GM11168 (cell line): Measurements from ENCODE around the gene OGG1.

Source experiments
- in situ Hi-C: fragments of 300-500 bp; cut with MboI; formaldehyde crosslinking; loops from one replicate; pipeline ENCODE4 v1.12.0; 2022; ENCODE audit warnings: low sequenced_read_pairs; ENCODE audit not compliant: unreplicated experiment

Gene OGG1

DNA sequence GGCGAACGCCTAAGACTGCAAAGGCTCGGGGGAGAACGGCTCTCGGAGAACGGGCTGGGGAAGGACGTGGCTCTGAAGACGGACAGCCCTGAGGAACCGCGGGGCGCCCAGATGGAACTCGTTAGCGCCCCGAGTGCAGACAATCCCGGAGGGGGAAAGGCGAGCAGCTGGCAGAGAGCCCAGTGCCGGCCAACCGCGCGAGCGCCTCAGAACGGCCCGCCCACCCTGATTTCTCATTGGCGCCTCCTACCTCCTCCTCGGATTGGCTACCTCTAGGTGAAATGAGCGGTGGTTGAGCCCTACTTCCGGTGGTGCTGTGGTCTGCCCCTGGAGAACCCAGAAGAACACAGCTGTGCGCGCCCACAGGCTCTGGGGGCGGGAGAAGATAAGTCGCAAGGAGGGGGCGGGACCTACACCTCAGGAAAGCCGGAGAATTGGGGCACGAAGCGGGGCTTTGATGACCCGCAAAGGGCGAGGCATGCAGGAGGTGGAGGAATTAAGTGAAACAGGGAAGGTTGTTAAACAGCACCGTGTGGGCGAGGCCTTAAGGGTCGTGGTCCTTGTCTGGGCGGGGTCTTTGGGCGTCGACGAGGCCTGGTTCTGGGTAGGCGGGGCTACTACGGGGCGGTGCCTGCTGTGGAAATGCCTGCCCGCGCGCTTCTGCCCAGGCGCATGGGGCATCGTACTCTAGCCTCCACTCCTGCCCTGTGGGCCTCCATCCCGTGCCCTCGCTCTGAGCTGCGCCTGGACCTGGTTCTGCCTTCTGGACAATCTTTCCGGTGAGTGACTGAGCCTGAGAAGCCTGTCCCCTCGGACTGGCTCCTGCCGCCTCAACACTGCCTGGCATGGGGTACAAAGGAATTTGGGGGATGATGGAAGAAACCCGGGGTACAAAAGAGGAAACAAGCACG lies at the start of gene OGG1:
Gene OGG1 (plus strand): TSS at position 308 of the 911 bp plus-strand sequence. CDS start 335 bp downstream, at position 643.
- in situ Hi-C loops: no loop called here

DNA sequence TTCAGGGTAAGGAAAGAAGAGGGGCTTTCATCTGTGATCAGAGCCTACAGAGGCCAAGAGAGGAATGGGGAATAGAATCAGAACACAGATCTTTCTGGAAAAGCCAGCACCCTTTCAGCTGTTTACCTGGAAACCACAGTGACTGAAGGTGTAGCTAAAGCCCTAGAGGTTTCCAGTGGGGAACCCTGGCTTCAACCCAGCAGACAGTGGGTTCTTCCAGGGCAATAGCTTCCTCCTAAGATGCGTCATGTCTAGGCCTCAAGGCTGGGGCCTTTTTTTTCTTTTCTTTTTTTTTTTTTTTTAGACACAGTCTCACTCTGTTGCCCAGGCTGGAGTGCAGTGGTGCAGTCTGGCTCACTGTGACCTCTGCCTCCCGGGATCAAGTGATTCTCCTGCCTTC lies 49.2 kb upstream of the OGG1 start:
- in situ Hi-C loops: no loop called here

DNA sequence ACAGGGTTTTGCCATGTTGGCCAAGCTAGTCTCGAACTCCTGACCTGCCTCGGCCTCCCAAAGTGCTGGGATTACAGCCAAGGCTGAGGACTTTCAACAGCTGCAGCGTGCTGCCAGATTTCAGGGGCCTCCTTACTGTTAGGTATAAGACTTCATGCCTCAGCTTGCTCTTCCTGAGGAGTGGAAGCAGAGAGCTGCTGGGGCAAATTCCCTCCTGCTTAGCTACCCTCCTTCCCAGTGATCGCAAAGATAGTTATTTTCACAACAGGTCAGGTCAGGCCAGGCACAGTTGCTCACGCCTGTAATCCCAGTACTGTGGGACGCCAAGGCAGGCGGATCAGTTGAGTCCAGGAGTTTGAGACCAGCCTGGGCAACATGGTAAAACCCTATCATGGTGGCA lies 48.7 kb upstream of the OGG1 start:
- in situ Hi-C loops: no loop called here

DNA sequence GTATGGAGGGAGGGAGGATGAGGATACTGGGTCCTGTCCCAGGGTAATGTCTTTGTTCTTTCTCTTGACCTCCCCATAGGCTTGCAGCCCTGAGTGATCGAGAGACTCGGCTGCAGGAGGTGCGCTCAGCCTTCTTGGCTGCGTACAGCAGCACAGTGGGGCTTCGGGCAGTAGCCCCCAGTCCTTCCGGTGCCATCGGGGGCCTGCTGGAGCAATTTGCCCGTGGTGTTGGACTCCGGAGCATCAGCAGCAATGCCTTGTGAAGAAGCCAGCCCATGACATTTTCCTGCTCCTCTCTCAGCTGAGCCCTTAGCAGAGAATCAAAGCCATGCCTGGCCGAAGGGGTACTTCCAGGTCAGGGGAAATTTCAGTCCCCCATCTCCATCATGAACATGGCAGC lies 48.0 kb upstream of the OGG1 start:
- in situ Hi-C loops: no loop called here

DNA sequence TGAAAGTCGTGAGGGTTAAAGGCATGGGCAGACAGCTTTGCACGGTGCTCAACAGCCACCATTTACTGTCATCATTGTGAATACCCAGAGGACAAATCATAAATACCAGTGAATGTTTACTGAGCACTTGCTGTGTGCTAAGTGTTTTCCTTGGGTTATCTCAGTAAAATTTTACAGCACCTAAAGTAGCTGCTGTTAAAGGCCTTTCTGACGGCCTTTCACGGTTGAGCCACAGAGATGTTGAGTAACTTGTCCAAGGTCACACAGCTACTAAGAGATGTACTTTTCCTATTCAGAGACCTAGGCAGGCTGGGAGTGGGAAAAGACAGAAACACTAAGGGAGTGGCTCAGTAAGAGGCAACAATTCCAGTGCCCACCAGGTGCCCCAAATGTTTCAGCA lies 46.5 kb upstream of the OGG1 start:
- in situ Hi-C loops: no loop called here

DNA sequence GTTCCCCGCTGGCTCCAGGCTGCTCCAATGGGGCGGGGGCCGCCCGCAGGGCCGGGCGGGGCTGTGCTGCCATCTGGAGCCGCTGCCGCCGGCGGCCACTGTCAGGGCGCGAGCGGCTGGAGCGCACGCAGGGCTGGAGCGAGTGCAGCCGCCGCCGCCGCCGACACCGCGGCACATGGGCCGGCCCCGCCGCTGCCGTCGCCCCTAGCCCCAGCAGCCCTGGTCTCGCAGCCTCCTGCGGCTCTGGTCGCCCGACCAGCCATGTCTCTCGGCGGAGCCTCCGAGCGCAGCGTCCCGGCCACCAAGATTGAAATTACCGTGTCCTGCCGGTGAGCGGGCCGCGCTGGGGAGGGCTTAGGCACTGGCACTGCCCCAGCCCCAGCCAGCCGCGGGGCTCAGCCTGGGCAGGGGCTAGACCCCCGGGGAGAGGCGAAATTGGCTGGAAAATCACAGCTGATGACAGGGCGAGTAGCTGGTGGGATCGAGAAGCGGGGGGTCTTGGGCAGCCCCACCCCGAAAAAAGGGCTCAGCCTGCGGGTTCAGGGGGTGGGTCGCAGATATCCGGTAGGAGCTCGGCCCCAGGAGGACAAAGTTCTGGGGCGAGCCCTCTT lies 45.9 kb upstream of the OGG1 start, which contains the start of gene CPNE9:
Gene CPNE9 (plus strand): TSS at position 98 of the 611 bp plus-strand sequence. CDS start 164 bp downstream, at position 262.
- in situ Hi-C loops: no loop called here

DNA sequence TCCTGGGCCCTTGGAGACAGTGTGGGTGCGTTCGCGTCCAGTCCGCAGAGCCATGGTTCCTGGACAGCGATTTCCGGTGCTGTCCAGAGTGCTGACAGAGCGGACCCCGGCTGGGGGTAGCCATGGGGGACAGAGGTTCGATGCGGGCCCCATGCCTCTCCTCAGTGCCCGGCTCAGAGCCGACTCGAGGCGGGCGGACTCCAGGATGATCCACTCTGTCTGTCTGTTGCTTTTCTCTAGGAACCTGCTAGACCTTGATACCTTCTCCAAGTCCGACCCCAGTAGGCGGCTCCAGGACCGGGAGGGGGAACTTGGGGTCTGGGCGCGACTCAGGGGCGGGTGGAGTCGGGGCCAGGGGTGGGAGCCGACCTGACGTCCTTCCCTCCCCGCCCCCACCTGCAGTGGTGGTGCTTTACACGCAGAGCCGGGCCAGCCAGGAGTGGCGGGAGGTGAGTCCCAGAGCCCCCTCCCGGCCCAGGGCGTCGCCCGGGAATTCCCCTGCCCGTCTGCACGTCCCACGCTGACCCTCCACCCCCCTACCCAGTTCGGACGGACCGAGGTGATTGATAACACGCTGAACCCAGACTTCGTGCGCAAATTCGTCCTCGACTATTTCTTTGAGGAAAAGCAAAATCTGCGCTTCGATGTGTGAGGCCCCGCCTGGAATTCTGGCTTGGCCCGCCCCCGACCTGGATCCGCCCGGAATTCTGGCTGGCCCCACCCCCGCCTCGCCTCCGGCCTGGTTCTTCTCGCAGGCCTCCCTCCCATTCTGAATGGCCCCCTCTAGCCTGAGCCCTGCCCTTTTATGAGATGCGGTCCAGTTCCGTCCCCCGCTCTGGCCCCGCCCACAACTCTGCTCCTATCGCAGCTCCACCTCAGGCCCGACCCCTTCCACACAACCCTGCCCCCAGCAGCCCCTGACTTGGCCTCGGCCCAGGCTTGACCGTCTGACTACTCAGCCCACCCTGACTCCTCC lies 45.1 kb upstream of the OGG1 start:
- in situ Hi-C loops: no loop called here

DNA sequence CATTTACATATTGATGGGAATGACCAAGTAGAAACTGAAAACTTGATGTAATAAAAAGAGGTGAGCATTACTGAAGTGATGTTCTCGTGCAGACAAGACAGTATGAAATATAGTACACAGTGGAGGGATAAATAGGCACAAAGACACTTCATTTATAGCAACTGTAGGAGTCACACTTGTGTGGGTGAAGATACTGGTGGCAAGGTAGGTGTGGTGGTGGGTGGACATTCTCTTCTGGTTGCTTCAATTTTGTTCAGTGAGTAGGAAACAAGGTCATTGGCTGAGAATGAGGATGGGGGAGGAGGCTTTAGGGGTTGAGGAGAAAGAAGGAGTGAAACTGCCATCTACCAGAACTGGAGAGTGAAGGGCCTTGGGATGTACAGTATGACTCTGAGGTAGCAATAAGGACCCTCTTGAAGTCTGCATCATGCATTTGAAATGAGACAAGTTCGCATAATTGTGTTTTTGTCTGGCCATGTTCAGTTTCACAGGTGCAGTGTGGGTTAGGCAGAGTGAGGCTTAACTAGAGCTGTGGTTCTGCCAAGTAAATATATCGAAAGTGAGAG lies 39.5 kb upstream of the OGG1 start:
- in situ Hi-C loops: no loop called here

DNA sequence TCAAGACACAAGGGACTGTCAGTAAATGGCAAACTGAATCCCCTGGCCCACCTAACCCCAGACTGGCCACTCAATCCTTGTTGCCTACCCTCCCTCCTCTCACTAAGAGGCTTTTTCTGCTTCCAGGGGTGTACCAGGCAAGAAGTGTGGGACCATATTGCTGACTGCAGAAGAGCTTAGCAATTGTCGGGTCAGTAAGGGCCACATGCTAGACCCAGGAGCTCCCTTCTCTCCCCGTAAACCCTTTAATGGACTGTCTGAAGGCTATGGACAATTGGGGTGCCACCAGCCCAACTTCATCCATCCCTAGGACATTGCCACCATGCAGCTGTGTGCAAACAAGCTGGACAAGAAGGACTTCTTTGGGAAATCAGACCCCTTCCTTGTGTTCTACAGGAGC lies 37.3 kb upstream of the OGG1 start:
- in situ Hi-C loops: no loop called here

DNA sequence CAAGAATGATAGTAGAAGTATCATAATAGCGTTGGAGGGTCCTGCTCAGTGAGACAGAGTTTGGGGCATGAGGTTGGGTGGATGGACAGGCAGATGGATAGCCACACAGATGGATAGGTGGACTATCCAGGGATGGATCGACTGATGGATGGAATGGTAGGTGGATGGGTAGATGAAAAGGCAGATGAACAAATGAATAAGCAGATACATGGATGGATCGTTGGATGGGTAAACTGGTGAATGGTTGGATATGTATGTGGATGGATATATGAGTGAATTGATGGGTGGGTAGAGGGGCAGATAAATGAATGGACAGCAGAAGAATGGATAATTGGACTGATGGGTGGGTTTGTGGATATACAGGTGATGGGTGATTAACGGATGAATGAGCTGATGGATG lies 36.6 kb upstream of the OGG1 start:
- in situ Hi-C loops: no loop called here

DNA sequence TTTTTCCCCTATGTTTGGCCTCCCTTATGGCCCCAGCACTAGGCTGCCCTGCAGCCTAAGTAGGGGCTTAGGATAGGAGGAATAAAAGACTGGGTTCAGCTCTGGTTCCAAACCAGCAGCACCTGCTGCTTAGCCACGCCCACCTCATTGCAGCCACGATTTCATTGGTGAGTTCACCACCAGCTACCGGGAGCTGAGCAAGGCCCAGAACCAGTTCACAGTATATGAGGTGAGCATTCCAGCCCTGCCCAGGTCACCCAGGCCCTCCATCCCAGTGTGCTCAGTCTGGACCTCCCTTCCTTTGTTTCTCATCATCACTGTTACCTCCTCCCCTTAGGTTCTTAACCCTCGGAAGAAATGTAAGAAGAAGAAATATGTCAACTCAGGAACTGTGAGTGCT lies 34.6 kb upstream of the OGG1 start:
- in situ Hi-C loops: no loop called here

DNA sequence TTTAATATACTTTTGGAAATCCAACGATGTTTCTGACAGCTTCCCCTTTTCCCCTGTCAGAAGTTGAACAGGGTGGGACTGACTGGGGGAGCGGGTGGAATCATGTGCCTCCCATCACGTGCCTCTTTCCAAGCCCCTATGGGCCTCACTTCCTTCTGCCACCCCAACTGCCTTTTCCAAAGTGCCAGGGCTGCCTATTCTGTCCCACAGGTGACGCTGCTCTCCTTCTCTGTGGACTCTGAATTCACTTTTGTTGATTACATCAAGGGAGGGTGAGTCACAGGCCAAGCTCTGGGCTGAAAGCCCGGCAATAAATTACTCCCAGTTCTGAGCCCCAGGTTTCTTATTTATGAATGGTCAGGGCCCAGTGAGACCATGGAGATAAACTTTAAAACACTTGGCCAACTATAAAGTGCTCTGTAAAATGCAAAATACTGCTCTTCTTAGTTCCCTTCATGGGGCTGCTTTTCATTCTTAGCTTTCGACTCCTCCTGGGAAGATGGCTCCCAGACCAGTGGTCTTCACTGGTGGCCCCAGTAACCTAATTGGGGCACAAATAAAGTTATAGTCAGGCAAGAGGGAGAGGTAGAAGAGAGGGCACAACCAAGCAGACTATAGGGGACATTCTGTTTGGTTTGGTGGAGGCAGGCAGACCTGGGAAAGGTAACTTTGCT lies 33.9 kb upstream of the OGG1 start:
- in situ Hi-C loops: no loop called here

DNA sequence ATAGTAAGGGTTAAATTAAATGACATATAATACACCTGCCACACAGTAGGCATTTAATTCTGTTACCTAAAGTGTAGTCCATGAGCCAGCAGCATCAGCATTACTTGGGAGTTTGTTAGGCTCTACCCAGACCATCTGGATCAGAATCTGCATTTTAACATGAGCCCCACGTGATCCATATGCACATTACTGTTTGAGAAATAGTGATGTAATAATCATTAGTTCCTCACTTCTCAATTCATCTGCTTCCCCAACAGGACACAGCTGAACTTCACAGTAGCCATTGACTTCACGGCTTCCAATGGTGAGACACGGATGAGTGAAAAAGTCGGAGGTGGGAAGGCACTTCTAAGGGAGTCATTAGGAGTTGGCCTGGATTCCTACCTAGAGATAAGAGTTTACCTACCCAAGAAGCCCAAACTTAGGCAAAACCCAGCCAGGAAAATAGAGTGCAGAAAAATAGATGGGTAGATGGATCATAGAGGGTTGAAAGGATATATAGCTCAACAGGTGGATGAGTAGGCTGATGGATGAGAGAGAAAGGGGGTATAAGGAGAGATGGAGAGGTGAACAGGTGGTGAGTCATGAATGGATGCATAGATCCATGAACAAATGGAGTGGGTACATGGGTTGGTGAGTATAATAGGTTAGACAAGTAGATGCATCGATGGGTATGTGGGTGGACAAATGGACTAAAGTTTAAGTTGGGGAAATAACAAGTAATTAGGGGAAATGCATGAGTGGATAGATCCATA lies 32.8 kb upstream of the OGG1 start:
- in situ Hi-C loops: no loop called here

DNA sequence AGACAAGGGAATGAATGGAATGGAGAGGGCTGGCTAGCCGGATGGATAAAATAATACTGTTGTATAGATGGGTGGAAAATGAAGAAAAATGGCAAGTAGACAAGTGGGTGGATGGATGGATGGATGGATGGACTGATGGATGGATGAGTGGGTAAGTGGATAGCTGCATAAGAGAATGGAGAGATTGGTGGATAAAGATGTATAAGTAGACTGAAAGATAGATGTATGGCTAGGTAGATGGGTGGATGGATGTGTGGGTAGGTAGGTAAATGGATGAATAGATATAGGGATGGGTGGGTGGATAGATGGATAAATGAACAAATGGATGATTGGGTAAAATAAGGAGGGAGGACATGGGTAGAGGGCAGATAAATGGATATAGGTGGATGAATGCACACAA lies 32.2 kb upstream of the OGG1 start:
- in situ Hi-C loops: no loop called here

DNA sequence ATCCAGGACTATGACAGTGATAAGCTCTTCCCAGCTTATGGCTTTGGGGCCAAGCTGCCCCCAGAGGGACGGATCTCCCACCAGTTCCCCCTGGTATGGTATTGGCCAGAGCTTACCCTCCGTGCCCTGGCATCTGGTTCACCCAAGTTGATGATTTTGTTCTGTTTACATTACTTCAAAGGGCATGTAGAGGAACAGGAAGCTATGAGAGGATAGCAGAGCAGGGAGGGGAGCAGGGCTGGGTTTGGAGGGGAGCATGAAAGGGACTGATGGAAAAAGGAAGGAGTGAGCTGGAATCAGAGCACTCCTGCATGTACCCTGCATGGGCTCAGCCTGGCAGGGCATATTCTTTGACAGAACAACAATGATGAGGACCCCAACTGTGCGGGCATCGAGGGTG lies 31.6 kb upstream of the OGG1 start:
- in situ Hi-C loops: no loop called here

DNA sequence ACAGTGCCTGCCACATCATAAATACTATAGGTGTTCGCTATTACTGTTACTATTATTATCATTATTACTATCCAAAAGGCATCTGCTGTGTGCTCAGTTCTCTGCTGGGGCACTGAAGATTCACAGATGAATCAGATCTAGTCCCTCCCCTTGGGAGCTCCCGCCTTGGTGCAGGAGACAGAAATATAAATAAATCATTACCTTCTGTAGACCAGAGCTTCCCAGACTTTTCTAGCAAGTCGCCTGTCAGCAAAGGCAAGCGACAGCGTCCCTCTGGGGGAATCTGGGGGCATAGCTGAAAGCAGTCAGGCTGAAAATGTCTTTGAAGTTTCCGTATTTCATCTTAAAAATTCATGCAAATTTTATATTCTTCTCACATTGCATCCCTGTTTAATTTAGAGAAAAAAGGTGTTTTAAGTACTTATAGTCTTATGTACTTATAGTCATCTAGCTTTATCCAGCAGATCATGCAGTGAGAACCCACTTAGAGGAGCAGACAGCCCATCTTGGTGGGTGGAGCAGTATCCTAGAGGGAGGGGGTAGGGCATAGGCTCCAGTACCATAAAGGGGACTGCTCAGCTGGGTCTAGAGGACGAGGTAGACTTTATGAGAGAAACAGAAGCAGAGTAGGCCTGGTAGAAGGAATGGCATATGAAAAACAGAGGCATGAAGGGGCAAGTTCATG lies 28.6 kb upstream of the OGG1 start:
- in situ Hi-C loops: no loop called here

DNA sequence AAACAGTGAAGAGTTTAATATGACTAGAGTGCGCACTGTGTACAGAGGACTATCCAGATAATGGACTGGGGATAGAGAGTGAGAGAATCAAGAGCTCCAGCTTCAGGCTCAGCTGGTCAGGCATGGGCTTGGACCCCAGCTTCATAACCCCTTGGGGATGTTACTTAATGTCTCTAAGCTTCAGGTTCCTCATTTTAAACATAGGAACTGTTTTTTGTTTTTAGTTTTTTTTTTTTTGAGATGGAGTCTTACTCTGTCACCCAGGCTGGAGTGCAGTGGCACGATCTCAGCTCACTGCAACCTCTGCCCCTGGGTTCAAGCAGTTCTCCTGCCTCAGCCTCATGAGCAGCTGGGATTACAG lies 28.1 kb upstream of the OGG1 start:
- in situ Hi-C loops: no loop called here

DNA sequence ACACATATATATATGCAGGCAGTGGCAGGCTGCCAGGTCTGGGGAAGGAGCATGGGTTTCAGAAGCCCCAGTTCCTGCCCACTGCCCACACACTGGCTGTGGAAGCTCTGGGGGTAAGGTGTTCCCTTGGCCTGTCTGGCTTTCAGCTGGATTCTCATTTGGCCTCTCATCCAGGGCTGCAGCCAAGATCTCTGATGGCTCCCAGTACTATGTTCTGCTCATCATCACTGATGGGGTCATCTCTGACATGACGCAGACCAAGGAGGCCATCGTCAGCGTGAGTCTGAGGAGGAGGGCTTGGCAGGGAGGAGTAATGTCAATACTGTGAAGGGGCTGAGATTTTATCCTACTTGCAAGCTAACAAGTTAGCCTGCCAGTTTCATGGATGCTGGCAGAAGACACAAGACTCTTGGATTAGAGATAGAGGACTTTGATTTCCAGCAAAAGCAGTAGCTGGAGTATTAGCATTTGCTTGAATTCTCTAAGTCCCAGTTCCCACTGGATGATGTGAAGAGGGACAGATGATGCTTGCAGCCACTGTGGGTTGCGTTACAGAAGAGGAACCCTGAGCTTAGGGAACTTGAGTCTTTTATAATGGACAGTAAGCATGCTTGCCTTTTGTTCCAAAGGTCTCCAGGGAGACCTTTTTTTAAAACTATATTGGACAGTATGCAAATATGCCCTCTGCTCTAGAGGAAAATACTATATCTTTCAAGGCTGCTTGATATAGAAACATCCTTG lies 23.8 kb upstream of the OGG1 start:
- in situ Hi-C loops: no loop called here
